Astrocyte (in vitro differentiated cells and primary cell): ENCODE results near the gene TTC7B.

Experiments used
- CTCF ChIP-seq: IDR thresholded peaks from 2 replicates; pipeline ENCODE4 v1.5.1; 2011; ENCODE audit warnings: low read depth, mild to moderate bottlenecking, inconsistent platforms, low read length, moderate library complexity; ENCODE audit not compliant: insufficient read depth
- EZH2 ChIP-seq: IDR thresholded peaks from 2 replicates; pipeline ENCODE4 v1.6.1; 2012; ENCODE audit warnings: mild to moderate bottlenecking, low read length, inconsistent platforms; ENCODE audit not compliant: insufficient read depth

GRCh38 chr14:90561920-90562319 lies 254.3 kb downstream of the TTC7B start:
- TF ChIP-seq CTCF (no peak), EZH2 (no peak)
